ENCODE data around the gene NFATC2. TPM values are rescaled to one million over a fixed set of nuclear protein-coding genes. Genes with fewer than 3 reads are reported as not detected.
A peak's percentile ranks its signal among the peaks of the same experiment; 100 is the strongest.

The NFATC2 gene
- total and polyA plus RNA-seq, 2 of the 4 experiments (the other 2 are of a cell fraction): 0.18 to 0.38 TPM

DNA sequence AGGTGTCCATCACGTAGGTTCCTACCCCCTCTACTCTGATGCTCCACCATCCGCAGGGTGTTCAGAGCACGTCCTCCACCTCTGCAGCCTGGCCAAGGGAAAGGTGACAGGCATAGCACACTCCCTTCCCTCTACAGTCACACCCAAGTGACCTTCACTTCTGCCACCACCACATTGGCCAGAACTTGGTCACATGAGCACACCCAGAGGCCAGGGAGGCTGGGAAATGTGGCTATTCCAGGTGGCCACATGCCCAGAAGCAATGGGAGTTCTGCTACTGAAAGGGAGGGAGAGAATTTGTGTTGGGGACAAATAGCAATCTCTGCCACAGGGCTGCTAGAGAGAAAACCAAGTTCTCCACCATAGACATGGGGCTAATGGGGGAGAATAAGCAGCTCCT lies 180.3 kb downstream of the NFATC2 start:
- Histone ChIP-seq H3K9me1 (ENCODE audit: insufficient read depth, low read length) (peaks cover 27% of the 10 kb centered on the region), H3K9ac (ENCODE audit: low read depth, low read length) (no peak overlapping the region), H3K56ac (ENCODE audit: extremely low read depth, insufficient read depth, low read length) (no peak overlapping the region), H3K4me1 (ENCODE audit: control insufficient read depth, insufficient read depth, low read length) (peaks cover 22% of the 10 kb centered on the region), H4K20me1 (ENCODE audit: insufficient read depth, low read length) (peaks cover 4% of the 10 kb centered on the region), H2AK9ac (replicated peaks; ENCODE audit: low read depth, low read length, poor library complexity) (peak overlapping the region; percentile 48), H2BK15ac (ENCODE audit: low read depth, low read length) (peak overlapping the region; percentile 89), H2BK5ac (ENCODE audit: low read depth, low read length, poor library complexity, severe bottlenecking) (peak overlapping the region; percentile 42), H4K5ac (ENCODE audit: low read depth, low read length) (no peak overlapping the region), H3K23ac (ENCODE audit: low read depth, low read length) (peak overlapping the region; percentile 74), H3K14ac (replicated peaks; ENCODE audit: low read depth, low read length) (peak overlapping the region; percentile 91), H2AFZ (replicated peaks; ENCODE audit: low read length, poor library complexity) (peak overlapping the region; percentile 38), H2BK20ac (ENCODE audit: low read depth, low read length) (peak overlapping the region; percentile 94), H3K36me3 (ENCODE audit: control insufficient read depth, insufficient read depth, low read length) (no peaks in the 10 kb centered on the region), H4K91ac (ENCODE audit: insufficient read depth, low read depth, low read length) (peak overlapping the region; percentile 88), H3K18ac (ENCODE audit: low read depth, low read length) (0 out of 2 replicates have a peak overlapping the region, but pooled peaks have one; percentile 9), H2AK5ac (ENCODE audit: low read depth, low read length) (peak overlapping the region; percentile 99), H4K8ac (ENCODE audit: low read depth in 2 of 2, low read length in 2 of 2) (peak overlapping the region; percentile 44 to 67; a peak in 2 of 4 replicates), H3K27me3 (ENCODE audit: control insufficient read depth, insufficient read depth, low read length) (no peaks in the 10 kb centered on the region), H3K4ac (ENCODE audit: low read depth, low read length) (peak overlapping the region; percentile 85), H3K4me3 (ENCODE audit: insufficient read depth, low read depth, low read length) (no peak overlapping the region), H2BK120ac (ENCODE audit: low read depth, low read length) (peak overlapping the region; percentile 92), H3K4me2 (ENCODE audit: low read depth, low read length) (no peak overlapping the region), H3K9me3 (ENCODE audit: control insufficient read depth, insufficient read depth, low read length) (no peaks in the 10 kb centered on the region; the same call in 1 of the 2 replicates), H3K27ac (ENCODE audit: insufficient read depth, low read length) (peak overlapping the region; percentile 3; the same call in 1 of the 2 replicates), H3K79me1 (ENCODE audit: low read depth in 1 of 2, low read length in 2 of 2) (peaks cover 0 to 21% of the 10 kb centered on the region in 2 experiments; a peak in 2 of 4 replicates)
- CTCF ChIA-PET: no interaction called here
- in situ Hi-C loops (cut with MboI; ENCODE audit: low sequenced_read_pairs): no loop called here
- POLR2A ChIA-PET (ENCODE audit: unreplicated experiment): no interaction called here
- ATAC-seq (ENCODE audit: low read depth): no peak
- TF ChIP-seq BHLHE40 (IDR thresholded peaks at IDR 0.05; ENCODE audit: low read depth, low read length): no peak
- TF ChIP-seq, protein P1, sequence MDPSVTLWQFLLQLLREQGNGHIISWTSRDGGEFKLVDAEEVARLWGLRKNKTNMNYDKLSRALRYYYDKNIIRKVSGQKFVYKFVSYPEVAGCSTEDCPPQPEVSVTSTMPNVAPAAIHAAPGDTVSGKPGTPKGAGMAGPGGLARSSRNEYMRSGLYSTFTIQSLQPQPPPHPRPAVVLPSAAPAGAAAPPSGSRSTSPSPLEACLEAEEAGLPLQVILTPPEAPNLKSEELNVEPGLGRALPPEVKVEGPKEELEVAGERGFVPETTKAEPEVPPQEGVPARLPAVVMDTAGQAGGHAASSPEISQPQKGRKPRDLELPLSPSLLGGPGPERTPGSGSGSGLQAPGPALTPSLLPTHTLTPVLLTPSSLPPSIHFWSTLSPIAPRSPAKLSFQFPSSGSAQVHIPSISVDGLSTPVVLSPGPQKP (IDR thresholded peaks at IDR 0.05; ENCODE audit: borderline replicate concordance, low read depth, low read length): no peak
- TF ChIP-seq, protein P2, sequence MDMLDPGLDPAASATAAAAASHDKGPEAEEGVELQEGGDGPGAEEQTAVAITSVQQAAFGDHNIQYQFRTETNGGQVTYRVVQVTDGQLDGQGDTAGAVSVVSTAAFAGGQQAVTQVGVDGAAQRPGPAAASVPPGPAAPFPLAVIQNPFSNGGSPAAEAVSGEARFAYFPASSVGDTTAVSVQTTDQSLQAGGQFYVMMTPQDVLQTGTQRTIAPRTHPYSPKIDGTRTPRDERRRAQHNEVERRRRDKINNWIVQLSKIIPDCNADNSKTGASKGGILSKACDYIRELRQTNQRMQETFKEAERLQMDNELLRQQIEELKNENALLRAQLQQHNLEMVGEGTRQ (IDR thresholded peaks at IDR 0.05; ENCODE audit: low read depth, low read length): peak; percentile 26; the same call in 1 of the 2 replicates
- DNase-seq: no peak
- intact Hi-C loops (cut with micrococcal nuclease): no loop called here
- WGBS, 2 experiments (ENCODE audit: extremely low coverage in 2 of 2, insufficient read length in 1 of 2): 83% methylated on average over 1 of the region's 3 CpGs; no CpG with 5 or more reads in 1 of the 2 experiments
- dilution Hi-C loops (cut with HindIII; ENCODE audit: low sequenced_read_pairs, unreplicated experiment): no loop called here
- BruUV-seq (replicated peaks): no TSS peak

Measured in IMR-90 (cell line).